T-helper 17 cell (primary cell): ENCODE results near the gene UBC. TPM values are rescaled to one million over a fixed set of nuclear protein-coding genes. Genes with fewer than 3 reads are reported as not detected.

Source experiments
- ATAC-seq: fragments of 150-1000 bp; cut with Tn5 transposase; 2 replicates; pipeline ENCODE4 v1.10.0; 2021; ENCODE audit warnings: mild to moderate bottlenecking, moderate library complexity
- DNase-seq, 3 donors: peaks; one replicate each; pipeline versions ENCODE4 v3.0.0 to v3.0.0-alpha.2; 2020 to 2021
- H3K9me3 ChIP-seq: one replicate; pipeline ENCODE4 v1.7.0; 2013; ENCODE audit warnings: low read length, mild to moderate bottlenecking; ENCODE audit not compliant: control insufficient read depth, poor library complexity, severe bottlenecking
- H3K27ac Mint-ChIP-seq: one replicate; pipeline ENCODE4 v1.8.0; 2022; ENCODE audit warnings: mild to moderate bottlenecking, moderate library complexity, mixed read lengths
- H3K27me3 Mint-ChIP-seq: one replicate; pipeline ENCODE4 v1.8.0; 2022; ENCODE audit warnings: mixed read lengths
- H3K36me3 Mint-ChIP-seq: one replicate; pipeline ENCODE4 v1.8.0; 2022; ENCODE audit warnings: low read depth, mixed read lengths
- H3K4me1 Mint-ChIP-seq: one replicate; pipeline ENCODE4 v1.8.0; 2022; ENCODE audit warnings: mild to moderate bottlenecking, mixed read lengths
- H3K4me3 Mint-ChIP-seq: one replicate; pipeline ENCODE4 v1.8.0; 2022; ENCODE audit warnings: mild to moderate bottlenecking, moderate library complexity, mixed read lengths
- total RNA-seq, 4 donors: library from RNA in 2 of 4; stranded (reverse) in 2 of 4; gene quantifications; one replicate each; pipeline ENCODE4 v1.2.3 and lab custom pipeline; 2022 to 2026

Gene UBC
- total RNA-seq, 2 donors from 2014 or later = 1,335 to 1,398 TPM

GRCh38 chr12:124868252-124869058 is 46.0 kb downstream of the UBC start:
- ATAC-seq = no peak
- H3K4me1 Mint-ChIP-seq = peaks cover 9% of the 10 kb centered on the region
- no peaks in the 10 kb centered on the region for H3K9me3 ChIP-seq
- H3K4me3 Mint-ChIP-seq = peak overlapping the region; percentile 19
- no peak for DNase-seq
- no peak overlapping the region for H3K27ac Mint-ChIP-seq
- peaks cover 12% of the 10 kb centered on the region for H3K27me3 Mint-ChIP-seq
- H3K36me3 Mint-ChIP-seq = no peaks in the 10 kb centered on the region

GRCh38 chr12:124867401-124867930 is 47.0 kb downstream of the UBC start:
- Mint-ChIP-seq H3K27ac (no peak overlapping the region), H3K27me3 (peaks cover 12% of the 10 kb centered on the region), H3K4me1 (peaks cover 14% of the 10 kb centered on the region), H3K4me3 (no peak overlapping the region), H3K36me3 (no peaks in the 10 kb centered on the region)
- ATAC-seq (no peak), DNase-seq (no peak)
- no peaks in the 10 kb centered on the region for H3K9me3 ChIP-seq

GRCh38 chr12:124866883-124867400 is 47.5 kb downstream of the UBC start:
- no peak for ATAC-seq
- H3K9me3 ChIP-seq = no peaks in the 10 kb centered on the region
- peaks cover 14% of the 10 kb centered on the region for H3K4me1 Mint-ChIP-seq
- H3K27ac Mint-ChIP-seq = no peak overlapping the region
- peaks cover 12% of the 10 kb centered on the region for H3K27me3 Mint-ChIP-seq
- no peaks in the 10 kb centered on the region for H3K36me3 Mint-ChIP-seq
- no peak overlapping the region for H3K4me3 Mint-ChIP-seq
- no peak for DNase-seq

- no peaks in the 10 kb centered on the region for H3K9me3 ChIP-seq
- H3K27ac Mint-ChIP-seq = peak overlapping the region; percentile 57
- no peak for ATAC-seq
- H3K27me3 Mint-ChIP-seq = peaks cover 12% of the 10 kb centered on the region
- no peak for DNase-seq
- H3K4me3 Mint-ChIP-seq = no peak overlapping the region
- H3K4me1 Mint-ChIP-seq = peaks cover 14% of the 10 kb centered on the region
- no peaks in the 10 kb centered on the region for H3K36me3 Mint-ChIP-seq
Observed at GRCh38 chr12:124866195-124866882, 48.1 kb downstream of the UBC start.

- Mint-ChIP-seq H3K36me3 (no peaks in the 10 kb centered on the region), H3K4me1 (peaks cover 14% of the 10 kb centered on the region), H3K27ac (no peak overlapping the region), H3K27me3 (peaks cover 12% of the 10 kb centered on the region), H3K4me3 (no peak overlapping the region)
- DNase-seq = no peak
- no peaks in the 10 kb centered on the region for H3K9me3 ChIP-seq
- no peak for ATAC-seq
Observed at GRCh38 chr12:124865728-124866127, 48.7 kb downstream of the UBC start.

- no peak for DNase-seq
- peak overlapping the region; percentile 43 for H3K27ac Mint-ChIP-seq
- peak overlapping the region; percentile 88 for H3K4me3 Mint-ChIP-seq
- no peaks in the 10 kb centered on the region for H3K36me3 Mint-ChIP-seq
- no peak for ATAC-seq
- H3K4me1 Mint-ChIP-seq = peaks cover 12% of the 10 kb centered on the region
- peaks cover 10% of the 10 kb centered on the region for H3K27me3 Mint-ChIP-seq
- no peaks in the 10 kb centered on the region for H3K9me3 ChIP-seq
Observed at GRCh38 chr12:124864326-124864752, 50.1 kb downstream of the UBC start.

GRCh38 chr12:124863416-124864325 is 50.8 kb downstream of the UBC start, which contains the start of gene SCARB1:
TSS of gene SCARB1 (minus strand) at chr12:124863864. CDS start at chr12:124863720, 144 bp downstream.
- ATAC-seq (peak; percentile 91), DNase-seq (peak; percentile 46 to 72 (median 70))
- peaks cover 10% of the 10 kb centered on the region for H3K4me1 Mint-ChIP-seq
- H3K36me3 Mint-ChIP-seq = no peaks in the 10 kb centered on the region
- H3K9me3 ChIP-seq = no peaks in the 10 kb centered on the region
- peak within 1 kb of the TSS; percentile 43 for H3K27ac Mint-ChIP-seq
- H3K27me3 Mint-ChIP-seq = peaks cover 3% of the 10 kb centered on the region
- H3K4me3 Mint-ChIP-seq = peak within 1 kb of the TSS; percentile 88

GRCh38 chr12:124862768-124863415 is 51.6 kb downstream of the UBC start:
- no peak for DNase-seq
- H3K27ac Mint-ChIP-seq = no peak overlapping the region

GRCh38 chr12:124861898-124862676 is 52.4 kb downstream of the UBC start:
- Mint-ChIP-seq H3K27me3 (no peaks in the 10 kb centered on the region), H3K4me1 (peaks cover 10% of the 10 kb centered on the region), H3K27ac (no peak overlapping the region), H3K4me3 (peak overlapping the region; percentile 84), H3K36me3 (no peaks in the 10 kb centered on the region)
- no peaks in the 10 kb centered on the region for H3K9me3 ChIP-seq
- DNase-seq = no peak
- no peak for ATAC-seq

More at GRCh38 chr12:124862768-124863415, 51.6 kb downstream of the UBC start:
- no peaks in the 10 kb centered on the region for H3K36me3 Mint-ChIP-seq
- H3K27me3 Mint-ChIP-seq = no peaks in the 10 kb centered on the region
- ATAC-seq = peak; percentile 7
- no peaks in the 10 kb centered on the region for H3K9me3 ChIP-seq
- H3K4me3 Mint-ChIP-seq = peak overlapping the region; percentile 84
- H3K4me1 Mint-ChIP-seq = peaks cover 10% of the 10 kb centered on the region
